ENCODE measurements around the gene KRTAP5-9.
"Not testable (repeated sequence)": the region's sequence is repeated elsewhere in the genome, so short reads cannot be mapped to it uniquely, and the experiment has no call there.

KRTAP5-9 gene

GRCh38 chr11:71534711-71535608 is 13.3 kb upstream of the KRTAP5-9 start:
- DNase-seq, result peak; percentile 7

- no peak for DNase-seq
These were observed 12.4 kb upstream of the KRTAP5-9 start for GRCh38 chr11:71535825-71536224.

GRCh38 chr11:71537537-71537936 is 10.7 kb upstream of the KRTAP5-9 start:
- no peak for DNase-seq

GRCh38 chr11:71537977-71538665 is 10.1 kb upstream of the KRTAP5-9 start, which contains the start of gene KRTAP5-8:
TSS of gene KRTAP5-8 (plus strand) at chr11:71538025. CDS start at chr11:71538056, 31 bp downstream.
- DNase-seq, result not testable (repeated sequence)

- DNase-seq, result no peak
These were observed 9.6 kb upstream of the KRTAP5-9 start for GRCh38 chr11:71538666-71538990.

- no peak for DNase-seq
These were observed 9.2 kb upstream of the KRTAP5-9 start for GRCh38 chr11:71539017-71539416.

- not testable (repeated sequence) for DNase-seq
These were observed 8.2 kb upstream of the KRTAP5-9 start for GRCh38 chr11:71539971-71540370.

GRCh38 chr11:71540521-71541304 is 7.5 kb upstream of the KRTAP5-9 start:
- not testable (repeated sequence) for DNase-seq

- no peak for DNase-seq
These were observed 5.8 kb upstream of the KRTAP5-9 start for GRCh38 chr11:71542382-71542781.

GRCh38 chr11:71542879-71543777 is 5.1 kb upstream of the KRTAP5-9 start:
- DNase-seq, result no peak

- DNase-seq, result peak; percentile 68
These were observed 4.4 kb upstream of the KRTAP5-9 start for GRCh38 chr11:71543866-71544265.

GRCh38 chr11:71544525-71545214 is 3.5 kb upstream of the KRTAP5-9 start:
- no peak for DNase-seq

GRCh38 chr11:71545405-71545966 is 2.7 kb upstream of the KRTAP5-9 start:
- DNase-seq, result no peak

- DNase-seq, result peak; percentile 28
These were observed 514 bp downstream of the KRTAP5-9 start for GRCh38 chr11:71548716-71549151.

GRCh38 chr11:71551711-71552110 is 3.5 kb downstream of the KRTAP5-9 start:
- DNase-seq, result peak; percentile 27

GRCh38 chr11:71554996-71555395 is 6.8 kb downstream of the KRTAP5-9 start:
- DNase-seq, result no peak

GRCh38 chr11:71555508-71555907 is 7.3 kb downstream of the KRTAP5-9 start:
- no peak for DNase-seq

- no peak for DNase-seq
These were observed 7.8 kb downstream of the KRTAP5-9 start for GRCh38 chr11:71556018-71556417.

GRCh38 chr11:71557257-71557656 is 9.0 kb downstream of the KRTAP5-9 start:
- DNase-seq, result no peak

- no peak for DNase-seq
These were observed 10.8 kb downstream of the KRTAP5-9 start for GRCh38 chr11:71558996-71559395.

GRCh38 chr11:71562120-71562519 is 13.9 kb downstream of the KRTAP5-9 start:
- no peak for DNase-seq
